SKM-1 treated with dmso at 0.1 percent for 144 hours (cell line): ENCODE results near the gene MATCAP1.

Experiments
- DNase-seq: peaks from one replicate; lab custom pipeline; 2025; ENCODE audit not compliant: unreplicated experiment; lab: John Stamatoyannopoulos, UW

The MATCAP1 gene

GRCh38 chr16:67191995-67192681, 8.4 kb upstream of the MATCAP1 start, which contains the start of gene E2F4:
TSS of gene E2F4 (plus strand) at chr16:67192155. CDS start at chr16:67192228, 73 bp downstream.
- peak; percentile 92 for DNase-seq

- no peak for DNase-seq
Measured at GRCh38 chr16:67191411-67191994, 7.7 kb upstream of the MATCAP1 start.

GRCh38 chr16:67190448-67191399, 7.0 kb upstream of the MATCAP1 start:
- DNase-seq: no peak

GRCh38 chr16:67190041-67190440, 6.3 kb upstream of the MATCAP1 start, which contains the start of gene EXOC3L1:
TSS of gene EXOC3L1 (minus strand) at chr16:67190136. CDS start at chr16:67189676, 460 bp downstream.
- DNase-seq: no peak

GRCh38 chr16:67188798-67189197, 5.0 kb upstream of the MATCAP1 start:
- no peak for DNase-seq

GRCh38 chr16:67188323-67188722, 4.6 kb upstream of the MATCAP1 start:
- no peak for DNase-seq

GRCh38 chr16:67187175-67187890, 3.6 kb upstream of the MATCAP1 start:
- DNase-seq: no peak

- no peak for DNase-seq
Measured at GRCh38 chr16:67186550-67186950, 2.8 kb upstream of the MATCAP1 start.

GRCh38 chr16:67185651-67186134, 1.9 kb upstream of the MATCAP1 start:
- no peak for DNase-seq

GRCh38 chr16:67184995-67185650, 1.4 kb upstream of the MATCAP1 start:
- DNase-seq: peak; percentile 79

GRCh38 chr16:67184453-67184994, 761 bp upstream of the MATCAP1 start:
- DNase-seq: no peak

- no peak for DNase-seq
Measured at GRCh38 chr16:67183284-67183626, 508 bp downstream of the MATCAP1 start.

- DNase-seq: no peak
Measured at GRCh38 chr16:67182288-67182687, 1.5 kb downstream of the MATCAP1 start.

GRCh38 chr16:67181346-67181745, 2.4 kb downstream of the MATCAP1 start:
- DNase-seq: no peak

- DNase-seq: no peak
Measured at GRCh38 chr16:67180166-67180565, 3.6 kb downstream of the MATCAP1 start.

- no peak for DNase-seq
Measured at GRCh38 chr16:67179421-67180080, 4.2 kb downstream of the MATCAP1 start.

GRCh38 chr16:67177743-67178699, 5.7 kb downstream of the MATCAP1 start:
- DNase-seq: no peak

GRCh38 chr16:67176662-67177061, 7.1 kb downstream of the MATCAP1 start:
- no peak for DNase-seq
